HG03025 (cell line): ENCODE results near the gene DDX41.
"Not testable (repeated sequence)": the region's sequence is repeated elsewhere in the genome, so short reads cannot be mapped to it uniquely, and the experiment has no call there.

ENCODE experiments used
- ATAC-seq: cut with Tn5 transposase; IDR thresholded peaks from one replicate; pipeline ENCODE4 v1.9.1; 2021; ENCODE audit warnings: mild to moderate bottlenecking, moderate library complexity; ENCODE audit not compliant: unreplicated experiment, low FRiP score

DDX41 gene

DNA sequence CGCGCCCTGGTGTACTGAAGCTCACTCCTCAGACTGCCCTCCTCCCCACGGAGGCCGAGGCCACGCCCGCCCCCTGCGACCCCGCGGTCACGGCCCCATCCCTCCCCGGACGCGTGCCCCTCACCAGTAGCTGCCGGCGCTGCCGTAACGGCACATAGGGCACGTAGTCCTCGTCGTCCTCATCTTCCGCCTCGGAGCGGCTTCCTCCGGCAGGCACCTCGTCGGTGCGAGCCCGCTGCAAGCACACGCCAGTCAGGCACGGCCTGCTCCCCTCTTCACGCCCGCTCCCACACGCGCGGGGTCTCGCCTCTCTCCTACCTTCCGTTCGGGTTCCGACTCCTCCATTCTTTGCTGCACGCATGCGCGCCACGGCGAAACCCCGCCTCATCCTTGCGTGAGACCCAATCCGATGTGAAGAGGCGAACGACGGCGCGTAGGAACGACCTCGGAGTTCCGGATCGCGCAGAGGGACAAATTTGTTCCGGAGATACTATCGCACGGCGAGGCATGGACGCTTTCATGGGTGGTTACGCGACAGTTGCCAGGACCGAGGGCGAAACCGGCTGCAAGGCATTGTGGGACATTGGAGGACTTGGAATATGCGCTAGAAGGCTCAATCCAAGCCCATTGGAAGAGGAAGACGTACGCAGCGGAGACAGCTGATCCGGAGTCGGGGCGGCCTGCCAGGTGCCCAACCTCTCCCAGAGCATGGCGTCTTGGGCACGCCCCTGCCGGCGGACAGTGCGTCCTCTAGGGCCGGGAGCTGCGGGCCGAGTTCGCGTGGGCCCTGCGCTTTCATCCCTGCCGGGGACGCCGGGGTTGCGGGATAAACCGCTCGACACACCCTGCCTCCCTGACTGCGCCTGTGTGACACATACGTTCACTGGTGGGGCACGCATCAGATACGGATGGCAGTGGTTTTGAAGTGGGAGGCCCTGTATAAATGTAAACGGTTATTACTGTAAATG, at the start of gene DDX41:
TSS of gene DDX41 (minus strand) at position 361 of the 968 bp plus-strand sequence. CDS start at position 345, 16 bp downstream.
- ATAC-seq: peak; percentile 70

DNA sequence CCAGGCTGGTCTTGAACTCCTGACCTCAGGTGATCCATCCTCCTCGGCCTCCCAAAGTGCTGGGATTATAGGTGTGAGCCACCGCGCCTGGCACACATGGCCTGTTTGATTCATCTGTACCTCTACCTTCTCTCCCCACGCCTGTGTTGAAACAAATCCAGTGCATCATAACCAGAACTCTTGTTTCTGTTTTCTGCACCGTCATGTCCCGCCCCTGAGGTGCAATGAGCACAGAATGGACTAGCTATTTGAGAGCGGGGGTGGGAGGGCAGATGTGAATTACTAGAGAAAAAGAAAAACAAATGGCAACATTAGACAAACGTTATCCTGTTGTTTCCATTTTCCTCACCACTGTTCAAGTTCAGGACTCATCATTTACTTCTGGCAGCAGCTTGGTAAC, 48.3 kb upstream of the DDX41 start:
- ATAC-seq: no peak

- ATAC-seq: not testable (repeated sequence)
These were observed 42.7 kb upstream of the DDX41 start for GRCh38 chr5:177559446-177559941.

DNA sequence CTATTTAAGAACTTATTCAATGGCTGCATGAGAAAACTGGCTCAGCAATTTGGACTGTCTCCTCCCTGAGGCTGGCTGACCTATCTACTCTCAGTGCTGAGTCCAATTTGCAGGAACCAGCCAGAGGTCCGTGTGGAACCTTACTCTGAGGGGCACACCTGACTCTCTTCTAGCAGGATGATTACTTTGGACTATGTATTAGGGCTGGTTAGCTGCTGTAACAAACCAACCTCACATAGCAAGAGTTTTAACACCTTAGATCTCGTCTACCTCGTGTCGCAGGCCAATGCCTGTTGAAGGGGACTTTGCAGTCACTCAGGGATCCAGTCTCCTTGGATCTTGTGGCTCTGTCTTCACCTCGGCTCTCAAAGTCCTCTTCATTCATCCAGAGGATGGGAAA, 41.0 kb upstream of the DDX41 start:
- ATAC-seq: no peak

DNA sequence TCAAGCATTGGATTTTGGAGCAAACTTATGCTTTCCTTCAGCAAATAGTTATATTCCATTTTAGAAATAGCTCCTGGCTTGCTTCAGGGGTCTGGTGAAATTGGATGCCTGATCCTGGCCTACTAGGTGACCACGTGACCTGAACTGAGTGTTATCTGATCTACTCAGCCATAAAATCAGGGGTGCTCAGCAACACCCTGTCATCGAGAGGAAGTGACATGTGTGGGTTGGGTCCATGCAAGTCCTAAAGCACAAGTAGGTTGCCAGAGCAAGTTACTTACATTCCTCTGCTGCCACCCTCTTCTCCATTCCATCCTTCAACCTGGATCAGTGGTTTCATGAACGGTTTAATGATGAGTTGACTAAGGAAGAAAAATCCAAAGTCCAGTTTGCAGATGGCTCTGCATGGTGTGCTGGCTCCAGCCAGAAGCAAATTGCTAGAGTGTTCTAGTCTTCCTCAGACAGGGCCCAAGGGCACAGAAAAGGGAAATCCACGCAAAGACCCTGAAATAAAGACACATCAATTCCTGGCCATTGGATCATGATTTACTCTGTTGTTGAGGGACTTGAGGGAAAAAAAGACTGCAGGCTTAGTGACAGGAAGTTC, 40.4 kb upstream of the DDX41 start:
- no peak for ATAC-seq

DNA sequence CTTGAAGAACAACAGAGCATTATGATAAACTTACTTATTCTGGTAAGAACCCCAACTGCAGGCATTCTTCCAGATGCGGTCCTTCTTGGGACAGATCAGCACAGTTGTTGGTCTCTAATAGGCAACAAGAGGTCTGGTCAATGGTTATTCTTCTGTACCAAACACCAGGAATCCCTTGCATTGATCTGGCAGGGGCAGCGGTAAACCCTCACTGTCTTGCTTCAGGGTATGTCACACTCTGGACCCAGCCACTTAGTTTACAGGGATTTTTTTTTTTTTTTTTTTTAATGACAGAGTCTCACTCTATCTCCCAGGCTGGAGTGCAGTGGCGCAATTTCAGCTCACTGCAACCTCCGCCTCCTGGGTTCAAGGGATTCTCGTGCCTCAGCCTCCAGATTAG, 38.9 kb upstream of the DDX41 start:
- ATAC-seq: no peak

- no peak for ATAC-seq
These were observed 38.5 kb upstream of the DDX41 start for GRCh38 chr5:177555228-177555627.

GRCh38 chr5:177554474-177555111, 37.8 kb upstream of the DDX41 start, which contains the start of gene FAM193B:
Gene FAM193B (minus strand): TSS chr5:177554563. CDS start chr5:177554458, 105 bp downstream.
- ATAC-seq: peak; percentile 70

DNA sequence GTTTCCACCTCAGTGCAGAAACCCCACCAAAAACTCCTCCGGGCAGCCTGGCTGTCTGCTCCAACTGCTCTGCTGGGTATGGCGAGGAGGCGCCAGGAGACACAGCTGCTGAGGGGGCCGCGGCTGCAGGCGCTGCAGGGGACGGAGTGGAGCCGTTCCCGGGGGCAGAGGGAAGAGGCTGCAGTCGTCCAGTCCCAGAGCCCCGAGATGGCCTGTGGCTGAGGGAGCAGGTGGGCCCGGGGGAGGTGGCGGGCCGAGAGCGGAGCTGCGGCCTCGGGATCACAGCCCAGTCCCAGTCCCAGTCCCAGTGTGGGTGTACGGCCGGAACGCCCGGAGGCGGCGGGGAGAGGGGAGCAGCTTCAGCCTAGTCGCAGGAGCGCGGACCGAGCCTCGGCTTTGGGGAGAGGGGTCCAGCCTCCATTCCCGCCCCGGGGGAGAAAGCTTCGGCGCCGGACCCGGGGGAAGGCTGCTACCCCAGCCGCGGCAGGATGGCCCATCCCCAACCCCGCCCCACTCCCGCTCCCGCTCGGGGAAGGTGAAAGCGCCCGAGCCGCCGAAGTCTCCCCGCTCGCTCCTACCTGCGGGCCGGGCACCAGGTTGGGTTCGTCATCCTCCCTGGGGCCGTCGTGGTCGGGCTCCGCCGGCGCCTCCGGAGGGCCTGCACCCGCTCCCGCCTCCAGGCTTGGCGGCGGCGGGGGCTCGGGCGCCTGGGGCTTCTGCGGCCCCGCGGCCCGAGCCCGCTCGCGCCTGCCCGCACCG, 37.1 kb upstream of the DDX41 start:
- peak; percentile 49 for ATAC-seq

- ATAC-seq: no peak
These were observed 36.2 kb upstream of the DDX41 start for GRCh38 chr5:177552839-177553455.

GRCh38 chr5:177550122-177550521, 33.4 kb upstream of the DDX41 start:
- no peak for ATAC-seq

DNA sequence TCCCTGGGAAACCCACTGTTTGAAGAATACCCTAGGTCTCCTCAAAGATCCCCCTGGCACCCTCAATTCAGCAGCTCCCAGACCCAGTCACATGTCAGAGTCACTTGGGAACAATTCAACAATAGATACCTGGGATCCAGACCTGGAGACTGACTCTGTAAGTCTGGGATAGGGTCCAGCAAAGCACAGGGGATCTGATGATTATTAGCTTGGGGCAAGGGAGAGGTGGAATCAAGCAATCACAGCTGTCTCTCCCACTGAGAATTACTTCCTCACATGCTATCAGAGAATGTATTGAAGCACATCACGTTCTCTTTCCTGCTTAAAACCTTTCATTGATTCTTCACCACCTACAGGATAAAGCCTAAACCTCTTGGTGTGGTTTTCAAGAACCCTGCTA, 31.7 kb upstream of the DDX41 start:
- no peak for ATAC-seq

DNA sequence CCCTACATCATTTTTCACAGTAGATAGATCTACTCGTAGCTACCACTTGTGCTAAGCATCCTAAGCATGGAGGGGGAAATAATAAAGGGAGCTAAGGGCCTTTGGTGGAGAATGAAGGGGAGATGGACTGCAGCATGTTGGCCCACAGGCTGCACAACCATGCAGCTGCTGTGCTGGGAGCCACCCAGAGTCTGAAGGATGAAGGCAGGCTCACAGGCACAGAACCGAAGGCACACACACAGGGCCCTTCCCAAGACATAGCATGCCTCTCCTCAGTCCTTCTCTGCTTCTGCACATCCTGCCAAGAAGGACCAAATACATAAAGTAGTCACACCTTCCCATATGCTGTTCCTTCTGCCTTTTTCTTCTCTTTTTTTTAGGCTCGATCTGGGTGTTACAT, 31.0 kb upstream of the DDX41 start:
- no peak for ATAC-seq

GRCh38 chr5:177546258-177546741, 29.5 kb upstream of the DDX41 start:
- ATAC-seq: no peak

DNA sequence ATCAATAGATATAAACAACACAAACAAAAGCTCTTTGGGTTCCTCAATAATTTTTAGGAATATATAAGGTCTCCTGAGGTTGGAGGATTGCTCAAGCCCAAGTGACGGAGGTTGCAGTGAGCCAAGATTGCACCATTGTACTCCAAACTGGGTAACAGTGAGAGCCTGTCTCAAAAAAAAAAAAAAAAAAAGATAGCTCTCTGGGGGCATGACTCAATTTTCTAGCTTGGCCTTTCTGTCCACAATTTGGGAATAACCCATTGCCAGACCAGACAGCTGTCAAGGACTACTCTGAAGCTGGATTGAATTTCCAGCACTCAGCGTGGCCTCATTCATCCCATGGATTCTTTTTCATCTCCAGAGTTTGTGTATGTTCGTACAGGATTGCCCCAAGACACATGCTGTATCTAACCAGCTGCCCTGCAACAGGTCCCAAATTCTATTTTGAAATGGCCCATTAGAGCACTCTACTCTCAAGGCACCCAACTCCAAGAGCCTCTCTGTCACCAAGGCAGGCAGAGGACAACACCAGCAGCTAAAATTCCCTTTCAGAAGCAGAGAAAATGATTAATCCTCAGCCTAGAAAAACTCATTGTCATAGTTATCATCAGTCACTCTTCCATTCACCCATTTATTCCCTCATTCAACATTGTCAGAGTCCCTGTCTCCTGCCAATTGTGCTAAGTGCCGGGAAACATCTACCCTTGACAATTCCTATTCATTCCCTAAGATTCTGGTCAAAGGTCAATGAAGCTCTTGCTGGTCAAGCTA, 28.9 kb upstream of the DDX41 start:
- ATAC-seq: no peak

- ATAC-seq: no peak
These were observed 26.2 kb upstream of the DDX41 start for GRCh38 chr5:177542816-177543465.

GRCh38 chr5:177540438-177540837, 23.7 kb upstream of the DDX41 start:
- no peak for ATAC-seq

- no peak for ATAC-seq
These were observed 22.6 kb upstream of the DDX41 start for GRCh38 chr5:177539411-177539810.
